HG02884 (cell line): ENCODE data around the gene DNAJC16.
A peak's percentile ranks its signal among the peaks of the same experiment; 100 is the strongest.
"Not testable (repeated sequence)": the region's sequence is repeated elsewhere in the genome, so short reads cannot be mapped to it uniquely, and the experiment has no call there.

Source experiments
- ATAC-seq: cut with Tn5 transposase; IDR thresholded peaks from one replicate; pipeline ENCODE4 v1.9.1; 2021; ENCODE audit warnings: mild to moderate bottlenecking, moderate library complexity; ENCODE audit not compliant: unreplicated experiment

The DNAJC16 gene

DNA sequence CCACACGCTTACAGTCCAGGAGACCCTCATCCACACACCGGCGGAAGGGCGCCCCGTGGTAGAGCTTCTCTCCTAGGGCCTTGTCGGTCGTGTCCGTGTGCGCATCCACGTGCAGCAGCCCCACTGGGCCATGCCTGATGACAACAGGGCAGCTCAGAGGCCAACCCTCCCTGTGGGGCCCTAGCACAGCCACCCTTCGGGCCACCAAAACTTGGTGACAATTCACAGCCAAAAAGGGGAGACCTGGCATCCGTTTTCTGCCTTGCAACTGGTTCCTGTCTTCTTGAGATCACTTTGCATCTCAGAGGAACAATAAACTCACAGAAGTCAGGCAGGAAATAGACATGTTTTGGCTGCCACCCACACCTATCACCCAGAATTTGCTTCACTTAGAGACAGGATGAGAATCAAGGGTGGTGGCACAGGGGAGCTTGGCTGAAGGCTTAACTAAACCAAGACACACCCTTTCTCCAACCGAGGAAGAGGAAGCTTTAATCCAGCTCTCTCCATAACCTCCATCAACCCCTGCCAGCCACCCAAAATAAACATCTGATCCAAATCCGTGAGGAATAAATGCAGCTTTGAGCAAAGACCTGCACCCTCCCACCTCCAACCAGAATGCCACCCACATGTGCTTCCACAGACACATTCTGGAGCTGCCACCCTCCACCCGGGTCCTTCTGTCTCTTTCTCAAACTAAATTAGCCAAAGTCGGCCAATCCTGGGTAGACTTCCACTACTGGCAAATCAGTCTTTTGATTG lies 52.5 kb downstream of the DNAJC16 start:
- ATAC-seq, result no peak

DNA sequence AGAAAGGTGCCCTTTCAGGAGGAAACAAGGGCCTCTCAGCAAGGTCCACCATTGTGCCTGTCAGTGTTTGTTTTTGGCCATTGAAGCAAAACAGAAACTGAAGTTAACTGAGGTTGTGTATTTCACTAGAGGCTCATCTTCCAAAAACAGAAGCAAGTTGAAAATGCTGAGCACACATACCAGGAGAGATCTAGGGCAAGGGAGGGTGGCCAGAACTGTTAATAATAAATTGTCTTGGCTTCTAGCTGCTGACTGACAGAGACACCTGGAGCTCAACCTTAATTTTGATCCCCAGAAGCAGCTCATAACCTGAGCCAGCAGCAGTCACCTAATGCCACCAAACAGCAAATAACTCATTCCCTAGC lies 53.0 kb downstream of the DNAJC16 start:
- ATAC-seq, result no peak

DNA sequence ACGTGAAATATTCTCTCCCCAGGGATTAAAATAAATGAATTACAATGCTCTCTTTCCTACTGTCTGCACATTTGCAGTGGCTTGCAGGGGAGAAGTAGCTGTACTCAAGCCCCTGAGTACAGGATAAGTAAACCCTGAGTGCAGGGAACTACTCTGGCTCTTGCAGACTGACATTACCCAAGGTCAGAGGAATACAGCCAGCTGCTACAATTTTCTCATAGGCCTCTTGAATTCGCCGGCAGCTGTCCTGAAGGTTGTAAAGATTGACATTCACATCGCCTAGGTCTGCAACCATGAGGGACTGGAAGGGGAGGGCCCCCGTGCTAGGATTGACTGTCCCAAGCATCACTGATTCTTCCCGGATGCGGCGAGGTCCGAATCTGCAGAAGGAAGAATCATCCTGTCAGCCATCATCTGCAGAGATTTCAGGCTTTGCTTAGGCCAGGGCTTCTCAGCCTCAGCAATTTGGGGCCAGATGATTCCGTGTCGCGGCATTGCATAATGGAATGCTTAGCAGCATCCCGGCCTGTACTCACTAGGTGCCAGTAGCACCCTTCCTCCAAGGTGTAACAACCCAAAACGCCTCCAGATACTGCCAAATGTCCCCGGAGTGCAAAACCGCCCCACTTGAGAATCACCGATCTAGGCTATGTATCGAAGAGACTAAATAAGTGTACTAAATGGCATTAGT lies 56.5 kb downstream of the DNAJC16 start:
- ATAC-seq, result no peak

DNA sequence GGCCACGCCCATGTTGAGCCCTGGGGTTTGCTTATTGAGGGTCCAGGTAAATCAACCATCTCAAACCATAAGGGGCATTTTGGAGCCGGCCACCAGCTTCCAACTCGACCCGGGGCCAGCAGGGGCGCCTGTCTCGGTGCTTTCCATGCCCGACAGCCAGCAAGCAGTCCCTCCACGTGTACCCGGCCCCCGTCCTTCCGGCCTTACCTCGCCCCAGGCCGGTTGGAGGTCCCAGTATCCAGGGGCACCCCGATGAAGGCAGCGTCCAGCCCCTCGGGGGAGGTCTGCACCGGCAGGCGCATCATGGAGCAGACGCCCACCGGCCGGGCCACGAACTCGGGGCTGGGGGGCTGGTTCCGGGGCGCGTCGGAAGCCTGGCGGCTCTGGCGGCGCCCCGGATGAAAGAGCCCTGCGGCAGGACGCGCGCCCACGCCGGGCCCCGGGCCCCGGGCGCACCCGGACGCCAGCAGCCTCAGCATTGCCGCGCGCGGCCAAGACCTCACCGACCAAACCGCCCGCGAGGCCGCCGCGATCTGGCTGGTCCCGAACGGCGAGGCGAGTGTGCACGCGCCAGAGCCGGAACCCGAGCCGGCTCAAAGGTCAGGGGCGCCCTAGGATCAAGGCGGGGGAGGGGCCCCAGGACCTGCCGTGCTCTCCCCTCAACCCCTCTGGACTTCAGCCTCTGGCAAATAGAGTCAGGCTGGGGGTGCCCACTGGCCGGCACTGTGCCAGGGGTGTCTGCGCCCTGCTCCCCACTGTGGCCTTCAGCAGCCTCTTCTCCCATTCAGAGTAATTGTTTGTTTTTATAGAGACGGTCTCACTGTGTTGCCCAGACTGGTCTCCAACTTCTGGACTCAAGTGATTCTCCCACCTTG lies 58.1 kb downstream of the DNAJC16 start, which contains the start of gene AGMAT:
Gene AGMAT (minus strand): TSS at position 563 of the 875 bp plus-strand sequence. CDS start 84 bp downstream, at position 479.
- ATAC-seq, result no peak

DNA sequence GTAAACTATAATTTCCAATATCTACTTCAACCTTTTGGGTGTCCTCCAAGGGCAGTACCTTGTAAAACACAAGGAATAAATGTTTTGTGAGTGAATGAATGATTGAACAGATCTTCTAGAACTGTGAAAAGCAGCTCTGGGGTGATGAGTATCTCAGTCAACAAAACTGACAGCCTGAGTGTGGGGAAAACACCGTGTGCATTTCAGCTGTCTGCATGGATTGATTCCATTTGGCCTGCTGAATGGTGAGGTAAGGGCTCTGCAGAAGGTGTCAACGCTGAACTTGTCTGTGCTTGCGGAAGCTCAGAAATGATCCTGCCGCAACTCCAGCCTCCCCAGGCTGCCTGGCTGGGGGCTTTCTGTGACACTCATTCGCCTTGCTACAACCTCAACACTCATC lies 65.6 kb downstream of the DNAJC16 start:
- no peak for ATAC-seq

DNA sequence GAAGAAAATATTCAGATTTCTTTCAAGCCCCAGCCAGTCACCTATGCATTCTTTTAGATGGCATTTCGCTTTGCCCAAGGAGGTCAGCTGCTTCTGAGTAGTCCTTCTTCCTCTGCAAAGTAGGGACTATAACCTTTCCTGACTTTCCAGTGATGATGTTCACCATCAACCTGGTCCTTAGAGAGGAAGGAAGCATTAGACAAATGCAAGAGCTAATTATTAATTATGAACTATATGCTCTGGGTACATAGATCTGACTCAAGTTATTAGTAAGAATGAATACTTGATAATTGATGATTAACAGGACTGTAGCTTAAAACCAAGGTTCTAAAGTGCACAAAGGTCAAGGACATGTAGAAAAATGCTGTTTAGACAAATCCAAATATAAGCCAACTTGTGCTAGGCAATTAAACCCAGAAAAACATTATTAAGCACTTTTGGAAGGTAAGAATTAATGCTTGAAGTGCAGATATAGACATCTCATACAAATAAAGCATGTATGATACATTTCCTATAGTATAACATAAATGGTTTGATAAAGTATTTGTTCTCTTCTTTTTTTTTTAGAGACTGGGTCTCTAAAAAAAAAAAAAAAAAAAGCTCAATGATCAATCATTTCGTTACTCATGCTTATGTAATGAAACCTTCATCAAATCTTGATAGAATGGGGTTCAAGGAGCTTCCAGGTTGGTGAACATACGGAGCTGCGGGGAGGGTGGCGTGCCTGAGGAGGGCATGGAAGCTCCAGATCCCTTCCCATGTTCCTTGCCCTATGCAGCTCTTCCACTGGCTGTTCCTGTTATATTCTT lies 69.4 kb downstream of the DNAJC16 start:
- no peak for ATAC-seq

DNA sequence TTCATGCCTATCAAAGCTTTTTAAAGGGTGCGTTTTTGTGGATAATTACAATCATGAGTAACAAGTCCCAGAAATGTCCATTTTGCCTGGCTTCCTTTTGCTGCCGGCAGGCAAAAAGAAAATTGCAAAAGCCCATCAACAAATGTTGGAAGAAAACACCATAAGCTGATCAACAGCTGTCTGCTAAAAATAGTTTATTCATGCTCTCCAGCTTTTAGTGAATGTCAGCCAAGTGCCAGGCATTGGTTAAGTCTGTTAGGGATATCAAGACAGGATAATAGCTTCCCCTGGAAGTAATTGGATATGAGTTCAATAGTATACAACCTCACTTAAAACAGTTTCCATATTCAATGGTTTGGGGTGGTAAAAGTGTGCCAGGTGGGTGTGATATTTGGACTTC lies 71.8 kb downstream of the DNAJC16 start:
- no peak for ATAC-seq

DNA sequence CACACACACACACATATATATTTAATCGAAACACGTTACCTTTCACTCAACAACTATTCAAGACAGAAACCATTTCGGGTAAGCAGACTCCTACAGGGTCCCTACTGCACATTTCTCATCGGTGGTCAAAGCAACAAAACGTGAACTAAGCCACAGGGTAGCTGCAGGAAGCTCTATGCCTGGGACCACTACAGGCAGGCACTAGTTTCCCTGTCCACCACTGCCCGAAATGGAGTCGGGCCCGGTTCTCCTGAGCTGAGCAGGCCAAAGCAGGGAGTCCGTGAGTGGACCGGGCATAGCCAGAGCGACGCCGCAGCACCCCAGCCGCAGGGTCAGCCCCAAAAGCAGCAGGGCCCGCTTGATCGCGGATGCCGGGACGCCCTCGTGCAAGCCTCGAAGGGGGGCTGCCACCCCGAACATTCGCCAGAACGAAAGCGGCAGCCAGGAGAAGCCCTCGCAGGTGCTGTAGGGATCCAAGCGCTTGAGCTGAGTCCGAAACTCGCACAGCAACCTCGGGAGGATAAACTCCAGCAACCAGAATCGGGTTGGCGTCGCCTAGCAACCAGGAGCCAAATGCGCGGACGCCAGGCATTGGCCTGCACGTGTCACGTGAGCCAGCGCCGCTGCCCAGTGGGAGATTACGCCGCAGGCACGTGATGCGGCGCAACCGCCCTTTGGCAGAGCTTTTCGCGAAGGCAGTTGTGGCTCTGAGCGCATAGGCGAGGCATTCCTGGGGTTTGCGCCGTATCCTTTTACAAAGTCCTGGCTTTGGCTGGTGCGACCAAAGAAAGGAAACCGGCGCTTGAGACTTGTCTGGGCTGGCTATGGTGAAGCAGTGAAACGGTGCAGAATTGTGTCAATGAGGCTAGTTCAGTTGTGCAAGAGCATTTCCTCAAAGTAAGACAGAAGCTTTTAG lies 76.7 kb downstream of the DNAJC16 start:
- ATAC-seq, result peak; percentile 82

DNA sequence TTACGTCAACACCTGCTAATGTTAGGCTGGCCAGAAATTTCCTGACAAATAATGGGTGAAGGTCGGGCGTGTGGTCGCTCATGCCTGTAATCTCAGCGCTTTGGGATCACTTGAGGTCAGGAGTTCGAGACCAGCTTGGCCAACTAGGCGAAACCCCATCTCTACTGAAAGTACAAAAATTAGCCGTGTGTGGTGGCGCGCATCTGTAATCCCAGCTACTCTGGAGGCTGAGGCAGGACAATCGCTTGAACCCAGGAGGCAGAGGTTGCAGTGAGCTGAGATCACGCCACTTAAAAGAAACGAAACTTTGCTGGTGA lies 77.3 kb downstream of the DNAJC16 start:
- ATAC-seq, result not testable (repeated sequence)

DNA sequence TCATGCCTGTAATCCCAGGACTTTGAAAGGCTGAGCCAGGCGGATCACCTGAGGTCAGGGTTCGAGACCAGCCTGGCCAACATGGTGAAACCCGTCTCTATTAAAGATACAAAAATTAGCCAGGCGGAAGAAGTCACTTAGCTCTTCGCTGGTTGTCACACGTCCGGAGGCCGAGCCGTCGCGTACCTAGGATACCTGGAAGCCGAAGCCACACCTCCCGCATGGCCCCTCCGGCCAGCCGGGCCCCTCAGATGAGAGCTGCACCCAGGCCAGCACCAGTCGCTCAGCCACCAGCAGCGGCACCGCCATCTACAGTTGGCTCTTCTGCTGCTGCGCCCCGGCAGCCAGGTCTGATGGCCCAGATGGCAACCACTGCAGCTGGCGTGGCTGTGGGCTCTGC lies 77.8 kb downstream of the DNAJC16 start:
- not testable (repeated sequence) for ATAC-seq

DNA sequence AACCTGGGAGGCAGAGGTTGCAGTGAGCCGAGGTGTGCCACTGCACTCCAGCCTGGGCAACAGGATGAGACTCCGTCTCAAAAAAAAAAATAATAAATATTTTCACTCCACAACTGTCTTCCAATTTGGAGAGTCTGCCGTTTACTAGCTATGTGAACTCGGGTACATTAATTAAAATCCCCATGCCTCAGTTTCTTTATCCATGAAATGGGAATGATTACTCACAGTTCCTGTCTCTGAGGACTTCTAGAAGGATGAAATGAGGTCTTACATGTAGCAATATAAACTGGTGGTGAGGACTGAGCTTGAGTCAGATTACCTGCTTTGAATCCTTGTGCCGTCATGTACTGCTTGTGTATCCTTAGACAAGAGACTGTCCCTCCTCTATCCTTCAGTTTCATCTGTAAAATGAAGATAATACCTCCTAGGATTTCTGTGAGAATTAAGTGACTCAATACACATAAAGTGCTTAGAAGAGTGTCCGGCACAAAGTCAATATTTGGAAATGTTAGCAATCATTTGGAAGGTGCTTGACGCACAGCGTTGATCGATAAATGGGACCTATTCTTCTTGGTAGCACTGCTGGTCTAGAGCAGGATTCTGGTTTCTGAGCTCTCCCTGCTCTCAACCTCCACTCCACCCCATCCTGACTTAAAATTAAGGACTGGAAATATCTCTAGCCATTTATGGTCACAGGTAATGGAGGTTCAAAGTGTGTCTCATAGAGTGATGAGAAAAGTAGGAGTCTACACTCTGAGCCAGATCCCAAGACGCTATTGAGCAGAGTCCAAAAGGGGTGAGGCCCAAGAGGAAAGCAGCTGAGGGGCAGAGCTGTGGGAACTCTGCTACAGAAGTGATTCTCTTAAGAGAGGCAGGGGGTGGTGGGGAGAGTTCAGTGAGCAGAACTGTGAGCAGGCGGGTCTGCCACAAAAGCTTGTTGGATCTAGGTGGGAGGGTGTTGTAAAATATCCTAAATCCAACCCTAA lies 79.0 kb downstream of the DNAJC16 start:
- no peak for ATAC-seq

DNA sequence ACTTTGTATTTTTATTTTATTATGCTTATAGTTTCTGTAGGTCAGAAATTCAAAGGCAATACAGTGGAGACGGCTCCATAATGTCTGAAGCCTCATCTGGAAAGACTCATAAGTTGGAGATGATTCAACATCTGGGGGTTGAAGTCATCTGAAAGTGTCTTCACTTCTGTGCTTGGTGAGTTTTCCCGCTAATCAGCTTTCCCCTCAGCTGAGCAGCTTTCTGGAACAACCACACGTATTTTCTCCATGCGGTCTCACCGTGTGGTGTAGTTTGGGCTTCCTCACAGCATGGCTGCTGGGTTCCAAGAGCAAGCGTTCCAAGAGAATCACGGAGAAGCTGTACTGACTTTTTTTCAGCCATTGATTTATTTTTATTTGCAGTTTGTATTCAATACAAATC lies 83.0 kb downstream of the DNAJC16 start:
- ATAC-seq, result no peak

DNA sequence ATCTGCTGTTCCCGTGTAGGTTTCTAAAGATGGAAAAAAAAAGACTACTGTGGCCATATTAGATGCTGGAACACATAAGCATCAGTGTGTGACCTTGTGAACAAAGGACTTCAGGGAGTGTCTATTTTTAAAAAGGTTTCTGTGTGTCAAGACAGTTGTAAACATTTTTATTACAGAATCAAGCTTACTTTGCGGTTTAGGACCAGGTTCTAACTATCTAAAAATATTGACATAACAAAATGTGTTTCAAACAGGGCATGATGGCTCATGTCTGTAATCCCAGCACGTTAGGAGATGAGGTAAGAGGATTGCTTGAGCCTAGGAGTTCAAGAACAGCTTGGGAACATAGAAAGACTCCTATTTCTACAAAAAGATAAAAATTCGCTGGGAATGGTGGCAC lies 83.5 kb downstream of the DNAJC16 start:
- ATAC-seq, result no peak

DNA sequence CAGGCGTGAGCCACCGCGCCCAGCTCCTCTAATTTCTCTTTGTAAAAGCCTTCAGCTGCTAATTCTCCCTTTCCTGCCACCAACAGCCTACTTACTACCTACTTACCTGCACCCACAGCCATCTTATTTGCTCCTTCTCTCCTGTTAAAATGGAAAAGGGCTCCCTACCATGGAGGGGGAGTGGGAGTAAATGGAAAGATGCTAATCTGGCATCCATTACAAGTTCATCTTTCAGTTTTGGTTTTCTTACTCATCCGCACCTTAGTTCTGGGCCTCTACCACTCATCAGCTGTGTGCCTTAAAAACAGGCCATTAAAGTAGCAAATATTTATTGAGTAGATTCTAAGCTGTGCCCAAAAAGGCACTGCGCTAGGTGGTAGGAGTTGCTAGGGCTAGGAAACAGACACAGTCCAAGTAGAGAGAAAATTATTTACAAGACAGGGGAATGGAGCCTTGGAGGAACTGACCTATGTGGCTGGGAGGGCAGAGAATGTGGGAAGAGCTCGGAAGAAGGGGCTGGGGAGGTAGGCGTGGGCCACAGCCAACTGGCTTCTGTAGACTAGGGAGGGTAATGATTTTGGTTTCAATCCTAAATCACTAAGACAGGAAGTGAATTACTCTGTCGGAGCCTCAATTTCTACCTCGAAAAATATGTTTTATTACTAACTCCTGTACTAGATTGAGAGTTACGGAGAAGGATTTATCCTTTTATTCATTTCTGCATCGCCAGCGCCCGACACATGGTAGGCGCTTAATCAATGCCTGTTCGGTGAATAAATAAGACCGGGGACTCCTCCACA lies 89.9 kb downstream of the DNAJC16 start:
- ATAC-seq, result peak; percentile 15

DNA sequence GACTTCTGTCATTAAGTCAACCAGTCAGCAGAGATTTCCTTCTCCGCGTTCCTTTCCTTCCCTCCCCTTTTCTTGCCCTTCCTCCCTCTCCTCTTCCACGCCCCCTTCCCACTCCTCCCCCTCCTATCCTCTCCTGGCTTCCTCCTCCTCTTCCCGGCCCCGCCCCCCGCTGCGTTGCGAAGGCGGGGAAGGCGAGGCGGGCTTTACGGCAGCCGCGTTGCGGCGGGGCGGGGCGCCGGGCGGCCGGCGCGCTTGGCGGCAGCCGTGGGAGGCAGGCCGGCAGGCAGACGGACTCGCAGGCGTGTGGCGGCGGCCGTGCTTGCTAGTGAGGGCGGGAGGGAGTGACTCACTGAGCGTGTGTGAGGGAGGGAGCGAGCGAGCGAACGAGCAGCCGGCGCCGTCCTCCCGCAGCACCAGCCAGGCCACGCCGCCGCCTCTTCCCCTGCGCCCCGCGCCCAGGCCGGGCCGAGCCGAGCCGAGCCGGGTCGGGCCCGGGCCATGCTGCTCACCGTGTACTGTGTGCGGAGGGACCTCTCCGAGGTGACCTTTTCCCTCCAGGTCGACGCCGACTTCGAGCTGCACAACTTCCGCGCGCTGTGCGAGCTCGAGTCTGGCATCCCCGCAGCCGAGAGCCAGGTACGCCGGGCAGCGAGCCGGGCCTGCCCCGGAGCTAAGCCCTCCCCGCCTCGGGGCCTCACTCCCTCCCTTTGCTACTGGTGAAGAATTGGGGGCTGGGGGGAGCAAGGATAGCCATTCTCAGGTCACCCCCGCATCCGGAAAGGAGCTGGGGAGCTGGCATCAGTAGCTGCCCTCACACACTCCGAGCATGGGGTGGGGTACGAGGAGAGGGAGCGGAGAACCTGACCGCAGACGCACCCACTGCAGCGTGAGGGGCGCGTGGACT lies 90.8 kb downstream of the DNAJC16 start, which contains the start of gene DDI2:
Gene DDI2 (plus strand): TSS at position 286 of the 904 bp plus-strand sequence. CDS start 213 bp downstream, at position 499.
- peak; percentile 60 for ATAC-seq

DNA sequence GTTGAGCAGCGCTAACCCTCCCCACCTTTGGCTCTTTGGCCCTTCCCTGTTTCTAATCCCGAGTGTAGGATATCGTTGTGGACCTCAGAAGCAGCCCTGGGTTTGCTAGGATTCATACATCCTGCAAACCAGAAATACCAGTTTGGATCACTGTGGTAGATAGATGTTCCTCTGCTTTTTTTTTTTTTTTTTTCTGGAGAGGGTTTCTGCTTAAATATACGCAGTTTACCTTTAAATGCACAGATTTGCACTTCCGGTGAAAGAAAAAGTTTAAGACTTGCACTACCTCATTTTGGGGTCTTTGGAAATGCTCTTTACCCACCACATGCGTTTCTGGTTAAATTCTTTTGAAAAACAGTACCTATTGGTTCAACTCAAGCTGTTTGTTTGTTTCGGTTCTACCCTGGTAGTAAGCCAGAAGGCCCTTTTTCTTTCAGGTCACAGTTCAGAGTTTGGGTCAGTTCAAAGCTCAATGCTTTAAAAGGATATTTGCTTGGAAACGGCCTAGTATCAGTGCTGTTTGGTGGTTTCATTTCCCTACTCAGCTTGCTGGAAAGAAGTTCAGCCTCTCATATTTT lies 91.5 kb downstream of the DNAJC16 start:
- no peak for ATAC-seq
